Astrocyte (in vitro differentiated cells and primary cell): Measurements from ENCODE around the gene CCDC85A. TPM values are rescaled to one million over a fixed set of nuclear protein-coding genes. Genes with fewer than 3 reads are reported as not detected.

ENCODE experiments used
- DNase-seq: peaks from one replicate; pipeline ENCODE4 v3.0.0-alpha.2; 2010; ENCODE audit warnings: low read depth
- FAIRE-seq: peaks from 2 replicates; lab custom pipeline; 2011; peaks lifted over from hg19 to GRCh38; lab: Jason Lieb, UNC
- H2AFZ ChIP-seq: 2 replicates; pipeline ENCODE4 v1.6.0; 2012; ENCODE audit warnings: low read depth, low read length, inconsistent platforms
- H3K27ac ChIP-seq: 2 replicates; pipeline ENCODE4 v1.5.1; 2011; ENCODE audit warnings: low read depth, low read length, inconsistent platforms
- H3K27me3 ChIP-seq: 2 replicates; pipeline ENCODE4 v1.6.0; 2011; ENCODE audit warnings: low read length, inconsistent platforms; ENCODE audit not compliant: insufficient read depth
- H3K36me3 ChIP-seq: 2 replicates; pipeline ENCODE4 v1.5.1; 2011; ENCODE audit warnings: low read length, inconsistent platforms; ENCODE audit not compliant: insufficient read depth
- H3K4me1 ChIP-seq: 2 replicates; pipeline ENCODE4 v1.5.1; 2011; ENCODE audit warnings: low read length, inconsistent platforms; ENCODE audit not compliant: insufficient read depth
- H3K4me2 ChIP-seq: 2 replicates; pipeline ENCODE4 v1.6.0; 2012; ENCODE audit warnings: low read length, inconsistent platforms
- H3K4me3 ChIP-seq: 2 replicates; pipeline ENCODE4 v1.5.1; 2011; ENCODE audit warnings: low read depth, mild to moderate bottlenecking, low read length, inconsistent platforms; ENCODE audit not compliant: insufficient read depth
- H3K79me2 ChIP-seq: 2 replicates; pipeline ENCODE4 v1.6.0; 2012; ENCODE audit warnings: mild to moderate bottlenecking, low read length, inconsistent platforms; ENCODE audit not compliant: insufficient read depth
- H3K9ac ChIP-seq: 2 replicates; pipeline ENCODE4 v1.6.0; 2012; ENCODE audit warnings: mild to moderate bottlenecking, low read length, inconsistent platforms
- H3K9me3 ChIP-seq: 2 replicates; pipeline ENCODE4 v1.5.1; 2012; ENCODE audit warnings: low read depth, mild to moderate bottlenecking, low read length, inconsistent platforms; ENCODE audit not compliant: insufficient read depth
- H4K20me1 ChIP-seq: 2 replicates; pipeline ENCODE4 v1.6.0; 2012; ENCODE audit warnings: low read length, inconsistent platforms; ENCODE audit not compliant: insufficient read depth
- H3K27ac Mint-ChIP-seq: one replicate; pipeline ENCODE4 v1.8.0; 2021; ENCODE audit warnings: mild to moderate bottlenecking, mixed read lengths; ENCODE audit not compliant: unreplicated experiment
- H3K27me3 Mint-ChIP-seq: one replicate; pipeline ENCODE4 v1.8.0; 2021; ENCODE audit warnings: low read depth, mixed read lengths; ENCODE audit not compliant: unreplicated experiment
- H3K36me3 Mint-ChIP-seq: one replicate; pipeline ENCODE4 v1.8.0; 2021; ENCODE audit warnings: low read depth, mixed read lengths; ENCODE audit not compliant: unreplicated experiment
- H3K4me1 Mint-ChIP-seq: one replicate; pipeline ENCODE4 v1.8.0; 2021; ENCODE audit warnings: low read depth, mixed read lengths; ENCODE audit not compliant: unreplicated experiment
- H3K4me3 Mint-ChIP-seq: one replicate; pipeline ENCODE4 v1.8.0; 2021; ENCODE audit warnings: mild to moderate bottlenecking, moderate library complexity, mixed read lengths; ENCODE audit not compliant: unreplicated experiment
- H3K9me3 Mint-ChIP-seq: one replicate; pipeline ENCODE4 v1.8.0; 2021; ENCODE audit warnings: mild to moderate bottlenecking, mixed read lengths; ENCODE audit not compliant: unreplicated experiment
- CTCF ChIP-seq: IDR thresholded peaks from 2 replicates; pipeline ENCODE4 v1.5.1; 2011; ENCODE audit warnings: low read depth, mild to moderate bottlenecking, inconsistent platforms, low read length, moderate library complexity; ENCODE audit not compliant: insufficient read depth
- EZH2 ChIP-seq: IDR thresholded peaks from 2 replicates; pipeline ENCODE4 v1.6.1; 2012; ENCODE audit warnings: mild to moderate bottlenecking, low read length, inconsistent platforms; ENCODE audit not compliant: insufficient read depth
- total RNA-seq: library from RNA; stranded (reverse); gene quantifications from 2 replicates; pipeline ENCODE4 v1.2.1, GENCODE V29; 2021

Gene CCDC85A
- total RNA-seq, 1 donor from 2014 or later, result 8.9 TPM

- Histone ChIP-seq H3K9me3 (no peaks in the 10 kb centered on the region), H2AFZ (no peak overlapping the region), H3K4me3 (no peak overlapping the region), H3K4me1 (no peaks in the 10 kb centered on the region), H4K20me1 (no peaks in the 10 kb centered on the region), H3K27ac (no peak overlapping the region), H3K27me3 (no peaks in the 10 kb centered on the region), H3K4me2 (no peak overlapping the region), H3K79me2 (no peaks in the 10 kb centered on the region), H3K36me3 (no peaks in the 10 kb centered on the region), H3K9ac (no peak overlapping the region)
- TF ChIP-seq CTCF, result no peak
- no peak for TF ChIP-seq EZH2
- no peaks in the 10 kb centered on the region for H3K36me3 Mint-ChIP-seq
- no peak overlapping the region for H3K27ac Mint-ChIP-seq
- H3K4me3 Mint-ChIP-seq, result no peak overlapping the region
- H3K27me3 Mint-ChIP-seq, result no peaks in the 10 kb centered on the region
- DNase-seq (no peak), FAIRE-seq (no peak)
- no peaks in the 10 kb centered on the region for H3K9me3 Mint-ChIP-seq
- H3K4me1 Mint-ChIP-seq, result no peaks in the 10 kb centered on the region
Observed at GRCh38 chr2:56338232-56338631, 154.4 kb downstream of the CCDC85A start.

- FAIRE-seq, result no peak
- H3K36me3 Mint-ChIP-seq, result no peaks in the 10 kb centered on the region
Observed at GRCh38 chr2:56344771-56345170, 161.0 kb downstream of the CCDC85A start.

More at GRCh38 chr2:56344771-56345170, 161.0 kb downstream of the CCDC85A start:
- peaks cover 7% of the 10 kb centered on the region for H3K4me1 Mint-ChIP-seq
- no peaks in the 10 kb centered on the region for H3K79me2 ChIP-seq
- no peak overlapping the region for H3K27ac ChIP-seq
- no peaks in the 10 kb centered on the region for H3K9me3 Mint-ChIP-seq
- H3K4me3 ChIP-seq, result no peak overlapping the region
- H3K36me3 ChIP-seq, result no peaks in the 10 kb centered on the region
- H3K27ac Mint-ChIP-seq, result no peak overlapping the region
- no peaks in the 10 kb centered on the region for H4K20me1 ChIP-seq
- no peak for DNase-seq
- no peak overlapping the region for H3K4me2 ChIP-seq
- H3K4me1 ChIP-seq, result no peaks in the 10 kb centered on the region
- no peaks in the 10 kb centered on the region for H3K27me3 ChIP-seq
- no peak overlapping the region for H3K4me3 Mint-ChIP-seq
- no peak overlapping the region for H2AFZ ChIP-seq
- no peaks in the 10 kb centered on the region for H3K9me3 ChIP-seq
- TF ChIP-seq CTCF, result no peak
- TF ChIP-seq EZH2, result no peak
- H3K27me3 Mint-ChIP-seq, result no peaks in the 10 kb centered on the region
- no peak overlapping the region for H3K9ac ChIP-seq
